Measurements from ENCODE around the gene POLR3GL. TPM values are rescaled to one million over a fixed set of nuclear protein-coding genes. Genes with fewer than 3 reads are reported as not detected.

POLR3GL gene
- total RNA-seq, 1 experiment from 2014 or later = 10.6 TPM

GRCh38 chr1:145947551-145947950 is 16.9 kb upstream of the POLR3GL start:
- ChIA-PET CTCF (no interaction called here), POLR2A (ENCODE audit: unreplicated experiment) (no interaction called here)
- BruUV-seq (replicated peaks) = no TSS peak
- TF ChIP-seq EZH2 (IDR thresholded peaks at IDR 0.05; ENCODE audit: low read depth) = no peak
- no peak for TF ChIP-seq CTCF (conservative IDR thresholded peaks at IDR 0.05)
- H3F3A ChIP-seq (ENCODE audit: insufficient read depth, low read depth) = no peaks in the 10 kb centered on the region
- H3K27me3 ChIP-seq (ENCODE audit: insufficient read depth, low read depth) = peaks cover 3% of the 10 kb centered on the region; the same call in 1 of the 2 replicates
- H3K79me2 ChIP-seq (ENCODE audit: low read depth) = no peaks in the 10 kb centered on the region
- H3K9me2 ChIP-seq (ENCODE audit: insufficient read depth) = no peaks in the 10 kb centered on the region
- no peaks in the 10 kb centered on the region for H4K20me1 ChIP-seq (ENCODE audit: insufficient read depth)
- no peak overlapping the region for H3K4me3 ChIP-seq
- H2AFZ ChIP-seq = no peak overlapping the region
- no peak overlapping the region for H3K4me2 ChIP-seq
- DNase-seq = no peak
- no peak overlapping the region for H3K27ac ChIP-seq
- H3K9me3 ChIP-seq (ENCODE audit: insufficient read depth, low read depth) = no peaks in the 10 kb centered on the region
- no peaks in the 10 kb centered on the region for H3K36me3 ChIP-seq (ENCODE audit: low read depth)
- intact Hi-C loops (cut with micrococcal nuclease; ENCODE audit: unreplicated experiment) = no loop called here
- H3K4me1 ChIP-seq (replicated peaks; ENCODE audit: insufficient read depth) = no peaks in the 10 kb centered on the region

- Histone ChIP-seq H3K79me2 (ENCODE audit: low read depth) (no peaks in the 10 kb centered on the region), H3K36me3 (ENCODE audit: low read depth) (no peaks in the 10 kb centered on the region), H3K27ac (no peak overlapping the region), H3F3A (ENCODE audit: insufficient read depth, low read depth) (no peaks in the 10 kb centered on the region), H4K20me1 (ENCODE audit: insufficient read depth) (no peaks in the 10 kb centered on the region), H3K27me3 (ENCODE audit: insufficient read depth, low read depth) (peaks cover 7% of the 10 kb centered on the region; the same call in 1 of the 2 replicates), H3K4me2 (no peak overlapping the region), H3K4me1 (replicated peaks; ENCODE audit: insufficient read depth) (no peaks in the 10 kb centered on the region), H3K9me3 (ENCODE audit: insufficient read depth, low read depth) (no peaks in the 10 kb centered on the region), H3K9me2 (ENCODE audit: insufficient read depth) (no peaks in the 10 kb centered on the region), H3K4me3 (no peak overlapping the region), H2AFZ (no peak overlapping the region)
- ChIA-PET POLR2A (ENCODE audit: unreplicated experiment) (interaction anchor here (0.6 kb wide), 1 partner anchor 177 kb away, joined by 7 read pairs; no protein-coding TSS in a partner anchor), CTCF (interaction anchor here (0.7 kb wide), 1 partner anchor 38 kb away, joined by 4 read pairs; no protein-coding TSS in a partner anchor)
- intact Hi-C loops (cut with micrococcal nuclease; ENCODE audit: unreplicated experiment) = no loop called here
- TF ChIP-seq CTCF (conservative IDR thresholded peaks at IDR 0.05) = no peak
- no peak for TF ChIP-seq EZH2 (IDR thresholded peaks at IDR 0.05; ENCODE audit: low read depth)
- no peak for DNase-seq
- BruUV-seq (replicated peaks) = no TSS peak
Measured at GRCh38 chr1:145949219-145949618, 15.3 kb upstream of the POLR3GL start.

- Histone ChIP-seq H3K36me3 (ENCODE audit: low read depth) (no peaks in the 10 kb centered on the region), H2AFZ (no peak overlapping the region), H4K20me1 (ENCODE audit: insufficient read depth) (no peaks in the 10 kb centered on the region), H3K27me3 (ENCODE audit: insufficient read depth, low read depth) (peaks cover 30% of the 10 kb centered on the region), H3K4me1 (replicated peaks; ENCODE audit: insufficient read depth) (no peaks in the 10 kb centered on the region), H3K4me3 (no peak overlapping the region), H3K27ac (no peak overlapping the region), H3K79me2 (ENCODE audit: low read depth) (no peaks in the 10 kb centered on the region), H3F3A (ENCODE audit: insufficient read depth, low read depth) (0 out of 2 replicates have a peak, but pooled peaks cover 3% of the 10 kb centered on the region), H3K4me2 (no peak overlapping the region), H3K9me3 (ENCODE audit: insufficient read depth, low read depth) (no peaks in the 10 kb centered on the region), H3K9me2 (ENCODE audit: insufficient read depth) (no peaks in the 10 kb centered on the region)
- ChIA-PET POLR2A (ENCODE audit: unreplicated experiment) (interaction anchor here (0.7 kb wide), 1 partner anchor 24 kb away, joined by 4 read pairs; no protein-coding TSS in a partner anchor), CTCF (no interaction called here)
- intact Hi-C loops (cut with micrococcal nuclease; ENCODE audit: unreplicated experiment) = no loop called here
- TF ChIP-seq EZH2 (IDR thresholded peaks at IDR 0.05; ENCODE audit: low read depth) = no peak
- DNase-seq = no peak
- BruUV-seq (replicated peaks) = no TSS peak
Measured at GRCh38 chr1:145951526-145951925, 13.0 kb upstream of the POLR3GL start.

GRCh38 chr1:145952903-145953302 is 11.6 kb upstream of the POLR3GL start:
- Histone ChIP-seq H4K20me1 (ENCODE audit: insufficient read depth) (no peaks in the 10 kb centered on the region), H3K9me3 (ENCODE audit: insufficient read depth, low read depth) (no peaks in the 10 kb centered on the region), H3K9me2 (ENCODE audit: insufficient read depth) (no peaks in the 10 kb centered on the region), H3K36me3 (ENCODE audit: low read depth) (no peaks in the 10 kb centered on the region), H2AFZ (no peak overlapping the region), H3K4me1 (replicated peaks; ENCODE audit: insufficient read depth) (no peaks in the 10 kb centered on the region), H3F3A (ENCODE audit: insufficient read depth, low read depth) (0 out of 2 replicates have a peak, but pooled peaks cover 7% of the 10 kb centered on the region), H3K4me2 (no peak overlapping the region), H3K27ac (no peak overlapping the region), H3K79me2 (ENCODE audit: low read depth) (no peaks in the 10 kb centered on the region), H3K4me3 (no peak overlapping the region), H3K27me3 (ENCODE audit: insufficient read depth, low read depth) (peaks cover 40% of the 10 kb centered on the region)
- CTCF ChIA-PET = no interaction called here
- POLR2A ChIA-PET (ENCODE audit: unreplicated experiment) = no interaction called here
- intact Hi-C loops (cut with micrococcal nuclease; ENCODE audit: unreplicated experiment) = no loop called here
- DNase-seq = no peak
- BruUV-seq (replicated peaks) = no TSS peak
- TF ChIP-seq CTCF (conservative IDR thresholded peaks at IDR 0.05) (no peak), EZH2 (IDR thresholded peaks at IDR 0.05; ENCODE audit: low read depth) (no peak)

All from PC-9 (cell line).